GM12892 (cell line): ENCODE data around the gene CHST2.

Experiments used
- POLR2A ChIP-seq: IDR thresholded peaks from 2 replicates; pipeline ENCODE4 v1.6.1; 2011; ENCODE audit warnings: low read depth, low read length, control low read depth
- POLR2AphosphoS5 ChIP-seq: IDR thresholded peaks from 2 replicates; pipeline ENCODE4 v1.6.1; 2011; ENCODE audit warnings: low read depth, low read length, control low read depth
- TAF1 ChIP-seq: IDR thresholded peaks from 2 replicates; pipeline ENCODE4 v1.6.1; 2011; ENCODE audit warnings: low read depth, mild to moderate bottlenecking, control low read depth, low read length, borderline replicate concordance

DNA sequence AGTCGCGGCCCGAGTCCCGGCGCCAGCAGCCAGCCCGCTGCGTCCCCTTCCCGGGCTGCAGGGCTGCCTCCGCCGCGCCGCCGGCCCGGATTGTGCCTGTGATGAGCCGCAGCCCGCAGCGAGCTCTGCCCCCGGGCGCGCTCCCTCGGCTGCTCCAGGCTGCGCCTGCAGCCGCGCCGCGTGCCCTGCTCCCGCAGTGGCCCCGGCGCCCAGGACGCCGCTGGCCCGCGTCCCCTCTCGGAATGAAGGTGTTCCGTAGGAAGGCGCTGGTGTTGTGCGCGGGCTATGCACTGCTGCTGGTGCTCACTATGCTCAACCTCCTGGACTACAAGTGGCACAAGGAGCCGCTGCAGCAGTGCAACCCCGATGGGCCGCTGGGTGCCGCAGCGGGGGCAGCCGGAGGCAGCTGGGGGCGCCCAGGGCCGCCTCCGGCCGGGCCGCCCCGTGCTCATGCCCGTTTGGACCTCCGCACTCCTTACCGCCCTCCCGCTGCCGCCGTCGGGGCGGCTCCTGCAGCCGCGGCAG, 1.2 kb downstream of the CHST2 start:
- TF ChIP-seq POLR2AphosphoS5 (no peak), POLR2A (no peak), TAF1 (no peak)
